Psoas muscle (tissue), 8 donors: ENCODE data around the gene ARHGEF3. TPM values are rescaled to one million over a fixed set of nuclear protein-coding genes. Genes with fewer than 3 reads are reported as not detected.

Source experiments
- ATAC-seq, 4 donors: fragments of 200-7000 bp; cut with Tn5 transposase; one replicate each; pipeline ENCODE4 v1.9.1; 2020; ENCODE audit warnings: moderate library complexity in 3 of 4, mild to moderate bottlenecking in 2 of 4
- DNase-seq, 2 donors: peaks; one replicate each; pipeline ENCODE4 v3.0.0-alpha.2; 2020
- H3K27ac ChIP-seq: fragments of 200-600 bp; one replicate; pipeline ENCODE4 v1.8.0; 2022
- H3K27me3 ChIP-seq, 3 donors: fragments of 200-600 bp in 1 of 3; one replicate each; pipeline versions ENCODE4 v1.6.1 to v1.8.0; 2013 to 2022; ENCODE audit warnings: low read length in 2 of 3, mild to moderate bottlenecking in 2 of 3, moderate library complexity in 1 of 3; ENCODE audit not compliant: insufficient read depth in 3 of 3
- H3K36me3 ChIP-seq, 2 donors: fragments of 200-600 bp in 1 of 2; one replicate each; pipeline versions ENCODE4 v1.6.1 to v1.8.0; 2013 to 2022; ENCODE audit warnings: low read depth in 1 of 2, mild to moderate bottlenecking in 1 of 2, moderate library complexity in 1 of 2; ENCODE audit not compliant: insufficient read depth in 1 of 2
- H3K4me1 ChIP-seq: fragments of 200-600 bp; one replicate; pipeline ENCODE4 v1.8.0; 2022
- H3K4me3 ChIP-seq: fragments of 200-600 bp; one replicate; pipeline ENCODE4 v1.8.0; 2022; ENCODE audit warnings: mild to moderate bottlenecking
- H3K9me3 ChIP-seq: fragments of 200-600 bp; one replicate; pipeline ENCODE4 v1.8.0; 2022
- WGBS, 3 donors: extraction: QIAGEN DNeasy Blood & Tissue Kit; methylation state at CpG; one replicate each; pipeline versions ENCODE4 v1.1.6 to v1.1.7; 2013; 5-methylcytosine and 5-hydroxymethylcytosine counted together
- intact Hi-C, 2 donors: fragments of 100-400 bp; cut with DNase I; formaldehyde crosslinking; loops; one replicate each; pipeline versions ENCODE4 v1.11.0 to v1.14.2; 2022
- polyA plus RNA-seq, 3 donors: library from polyadenylated mRNA; stranded (reverse); fragments of 200-250 nt; gene quantifications; one replicate each; pipeline ENCODE4 v1.2.3, GENCODE V29; 2013
- total RNA-seq, 4 donors: library from RNA; stranded (reverse); fragmentation: NEBNext Ultra II Directional in 2 of 4; extraction: Animal tissue kit (Norgen Biotek cat#: 25700) in 2 of 4; gene quantifications; one replicate each; pipeline versions ENCODE4 v1.2.1 to v1.2.4, GENCODE V29; 2021 to 2023
- TF ChIP-seq, protein P1 (sequence below): fragments of 200-600 bp; IDR thresholded peaks from one replicate; pipeline ENCODE4 v1.8.0; 2022; ENCODE audit warnings: antibody characterized with exemption
- donor health status: healthy with polysubstance abuse.
- donor health status: DM: no; HTN: no; CAD: no; lungs with moderate emphysema.
- donor health status: Bipolar disorder and iron deficiency.
- donor health status: healthy.
- donor health status: DM: yes; HTN: yes; CAD: no.
- donor health status: DM: no; HTN: no; CAD: no.
- donor health status: DM: no; HTN: no; CAD: no.
- donor health status: DM: yes; HTN: yes; CAD: no.

The ARHGEF3 gene
- total and polyA plus RNA-seq, 7 donors = 4.6 to 10.4 (median 6.3) TPM

GRCh38 chr3:56835650-56836227 is 34.0 kb upstream of the ARHGEF3 start:
- TF ChIP-seq, protein P1, sequence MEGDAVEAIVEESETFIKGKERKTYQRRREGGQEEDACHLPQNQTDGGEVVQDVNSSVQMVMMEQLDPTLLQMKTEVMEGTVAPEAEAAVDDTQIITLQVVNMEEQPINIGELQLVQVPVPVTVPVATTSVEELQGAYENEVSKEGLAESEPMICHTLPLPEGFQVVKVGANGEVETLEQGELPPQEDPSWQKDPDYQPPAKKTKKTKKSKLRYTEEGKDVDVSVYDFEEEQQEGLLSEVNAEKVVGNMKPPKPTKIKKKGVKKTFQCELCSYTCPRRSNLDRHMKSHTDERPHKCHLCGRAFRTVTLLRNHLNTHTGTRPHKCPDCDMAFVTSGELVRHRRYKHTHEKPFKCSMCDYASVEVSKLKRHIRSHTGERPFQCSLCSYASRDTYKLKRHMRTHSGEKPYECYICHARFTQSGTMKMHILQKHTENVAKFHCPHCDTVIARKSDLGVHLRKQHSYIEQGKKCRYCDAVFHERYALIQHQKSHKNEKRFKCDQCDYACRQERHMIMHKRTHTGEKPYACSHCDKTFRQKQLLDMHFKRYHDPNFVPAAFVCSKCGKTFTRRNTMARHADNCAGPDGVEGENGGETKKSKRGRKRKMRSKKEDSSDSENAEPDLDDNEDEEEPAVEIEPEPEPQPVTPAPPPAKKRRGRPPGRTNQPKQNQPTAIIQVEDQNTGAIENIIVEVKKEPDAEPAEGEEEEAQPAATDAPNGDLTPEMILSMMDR = no peak

GRCh38 chr3:56833536-56833935 is 31.8 kb upstream of the ARHGEF3 start:
- Histone ChIP-seq H3K9me3 (no peaks in the 10 kb centered on the region), H3K27ac (no peak overlapping the region), H3K4me1 (no peaks in the 10 kb centered on the region), H3K27me3 (no peaks in the 10 kb centered on the region), H3K4me3 (no peak overlapping the region), H3K36me3 (no peaks in the 10 kb centered on the region)
- 88 to 92% (median 92%) methylated on average over 2 of the region's 2 CpGs for WGBS, 3 donors
- intact Hi-C loops = no loop called here
- TF ChIP-seq, protein P1 = no peak
- DNase-seq (no peak), ATAC-seq (no peak)

More at GRCh38 chr3:56835650-56836227, 34.0 kb upstream of the ARHGEF3 start:
- DNase-seq = no peak
- H3K27me3 ChIP-seq = no peaks in the 10 kb centered on the region
- intact Hi-C loops = no loop called here
- H3K36me3 ChIP-seq = no peaks in the 10 kb centered on the region
- no peaks in the 10 kb centered on the region for H3K4me1 ChIP-seq
- no peak overlapping the region for H3K4me3 ChIP-seq
- ATAC-seq = no peak
- H3K9me3 ChIP-seq = no peaks in the 10 kb centered on the region
- 88 to 90% (median 89%) methylated on average over 6 of the region's 6 CpGs for WGBS, 3 donors
- H3K27ac ChIP-seq = no peak overlapping the region

DNA sequence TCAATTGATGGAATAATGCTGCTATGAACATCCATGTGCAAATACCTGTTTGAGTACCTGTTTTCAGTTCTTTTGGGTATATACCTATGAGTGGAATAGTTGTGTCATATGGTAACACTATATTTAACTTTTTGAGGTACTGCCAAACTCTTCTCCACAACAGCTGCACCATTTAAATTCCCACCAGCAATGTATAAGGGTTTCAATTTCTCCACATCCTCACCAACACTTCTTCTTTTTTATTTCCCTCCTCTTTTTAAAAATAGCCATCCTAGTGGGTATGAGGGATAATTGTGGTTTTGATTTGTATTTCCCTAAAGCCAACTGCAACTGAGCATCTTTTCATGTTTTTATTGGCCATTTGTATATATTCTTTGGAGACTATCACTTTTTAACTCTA is 31.3 kb upstream of the ARHGEF3 start:
- intact Hi-C loops = no loop called here
- no peak overlapping the region for H3K4me3 ChIP-seq
- H3K27ac ChIP-seq = no peak overlapping the region
- no peaks in the 10 kb centered on the region for H3K9me3 ChIP-seq
- TF ChIP-seq, protein P1 = no peak
- DNase-seq (no peak), ATAC-seq (no peak)
- no peaks in the 10 kb centered on the region for H3K4me1 ChIP-seq
- H3K36me3 ChIP-seq = no peaks in the 10 kb centered on the region
- no peaks in the 10 kb centered on the region for H3K27me3 ChIP-seq

- Histone ChIP-seq H3K27me3 (no peaks in the 10 kb centered on the region), H3K27ac (no peak overlapping the region), H3K4me1 (no peaks in the 10 kb centered on the region), H3K36me3 (no peaks in the 10 kb centered on the region), H3K9me3 (no peaks in the 10 kb centered on the region), H3K4me3 (no peak overlapping the region)
- intact Hi-C loops = no loop called here
- ATAC-seq (no peak), DNase-seq (no peak)
- 74 to 78% (median 74%) methylated on average over 3 of the region's 3 CpGs for WGBS, 3 donors
- TF ChIP-seq, protein P1 = no peak
These were observed 29.8 kb upstream of the ARHGEF3 start for GRCh38 chr3:56831572-56831971.

DNA sequence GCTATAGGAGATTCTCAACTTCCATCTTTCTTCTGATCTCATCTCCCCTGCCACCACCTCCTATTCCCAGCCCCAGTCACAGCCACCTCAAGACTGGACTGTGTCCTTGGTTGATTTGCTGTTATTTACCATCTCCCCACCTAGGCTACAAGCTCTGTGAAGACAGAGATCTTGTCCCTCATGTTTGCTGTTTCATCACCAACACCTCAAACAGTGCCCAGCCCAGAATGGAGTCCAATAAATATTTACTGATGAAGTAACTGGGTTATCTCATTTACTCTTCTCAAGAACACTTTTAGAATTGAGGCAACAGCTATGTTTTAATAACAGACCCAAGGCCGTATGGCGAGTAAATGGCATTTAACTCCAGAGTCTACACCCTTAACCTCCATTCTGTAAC is 29.1 kb upstream of the ARHGEF3 start:
- 92 to 98% (median 95%) methylated on average over 2 of the region's 2 CpGs for WGBS, 3 donors
- Histone ChIP-seq H3K4me1 (no peaks in the 10 kb centered on the region), H3K27me3 (no peaks in the 10 kb centered on the region), H3K36me3 (no peaks in the 10 kb centered on the region), H3K27ac (no peak overlapping the region), H3K9me3 (no peaks in the 10 kb centered on the region), H3K4me3 (no peak overlapping the region)
- no peak for DNase-seq
- intact Hi-C loops = no loop called here
- TF ChIP-seq, protein P1 = no peak
- ATAC-seq = no peak
